NCI-H2107 treated with DMSO at 0.1 percent for 48 hours (cell line): ENCODE data around the gene CTIF.
A peak's percentile ranks its signal among the peaks of the same experiment; 100 is the strongest.

ENCODE experiments used
- DNase-seq: peaks from one replicate; lab custom pipeline; 2025; ENCODE audit not compliant: unreplicated experiment; lab: John Stamatoyannopoulos, UW

Gene CTIF

GRCh38 chr18:48617844-48618497, 79.1 kb downstream of the CTIF start:
- no peak for DNase-seq

GRCh38 chr18:48619016-48619415, 80.2 kb downstream of the CTIF start:
- no peak for DNase-seq

GRCh38 chr18:48619501-48619900, 80.7 kb downstream of the CTIF start:
- no peak for DNase-seq

- no peak for DNase-seq
These were observed 81.2 kb downstream of the CTIF start for GRCh38 chr18:48620071-48620470.

- no peak for DNase-seq
These were observed 82.4 kb downstream of the CTIF start for GRCh38 chr18:48621240-48621639.

GRCh38 chr18:48621815-48622555, 83.2 kb downstream of the CTIF start:
- DNase-seq, result peak; percentile 54

GRCh38 chr18:48622911-48623431, 84.1 kb downstream of the CTIF start:
- no peak for DNase-seq

- no peak for DNase-seq
These were observed 84.8 kb downstream of the CTIF start for GRCh38 chr18:48623468-48624235.

GRCh38 chr18:48624856-48625255, 86.0 kb downstream of the CTIF start:
- no peak for DNase-seq

GRCh38 chr18:48627216-48627615, 88.4 kb downstream of the CTIF start:
- DNase-seq, result no peak

- DNase-seq, result no peak
These were observed 91.0 kb downstream of the CTIF start for GRCh38 chr18:48629730-48630324.

GRCh38 chr18:48631851-48632250, 93.0 kb downstream of the CTIF start:
- DNase-seq, result no peak

- no peak for DNase-seq
These were observed 93.9 kb downstream of the CTIF start for GRCh38 chr18:48632676-48633257.

- no peak for DNase-seq
These were observed 95.7 kb downstream of the CTIF start for GRCh38 chr18:48634491-48634890.

GRCh38 chr18:48634975-48635374, 96.1 kb downstream of the CTIF start:
- no peak for DNase-seq

- DNase-seq, result no peak
These were observed 97.0 kb downstream of the CTIF start for GRCh38 chr18:48635806-48636205.

GRCh38 chr18:48636436-48636835, 97.6 kb downstream of the CTIF start:
- no peak for DNase-seq

- no peak for DNase-seq
These were observed 98.5 kb downstream of the CTIF start for GRCh38 chr18:48637081-48637990.

GRCh38 chr18:48638451-48638850, 99.6 kb downstream of the CTIF start:
- no peak for DNase-seq
